PC-3 (cell line): Measurements from ENCODE around the gene SORL1. TPM values are rescaled to one million over a fixed set of nuclear protein-coding genes. Genes with fewer than 3 reads are reported as not detected.

Experiments
- ATAC-seq: fragments of 200-7000 bp; cut with Tn5 transposase; 2 replicates; pipeline ENCODE4 v1.9.1; 2020; ENCODE audit warnings: mild to moderate bottlenecking, moderate library complexity
- BruUV-seq: library from RNA; stranded (reverse); fragments of 400-500 nt; replicated peaks from 2 replicates; lab custom pipeline; 2021; lab: Mats Ljungman, UMichigan
- CTCF ChIA-PET: fragments of 300-600 bp; sonication (Branson Sonifier 250); formaldehyde crosslinking; loops from one replicate; lab custom pipeline; 2022; ENCODE audit warnings: antibody characterized with exemption; lab: Charles Lee
- POLR2A ChIA-PET: fragments of 300-600 bp; sonication (Branson Sonifier 250); formaldehyde crosslinking; loops from one replicate; lab custom pipeline; 2022; ENCODE audit warnings: antibody characterized with exemption; ENCODE audit not compliant: unreplicated experiment; lab: Charles Lee
- DNase-seq: peaks from one replicate; pipeline ENCODE4 v3.0.0-alpha.2; 2015
- H2AFZ ChIP-seq: fragments of 300-600 bp; sonication (generic); 2 replicates; pipeline ENCODE4 v1.6.0; 2016; ENCODE audit warnings: antibody characterized with exemption, low read length
- H3F3A ChIP-seq: fragments of 300-600 bp; sonication (generic); one replicate; pipeline ENCODE4 v1.6.0; 2017; ENCODE audit warnings: antibody characterized with exemption, low read length, control low read depth, mild to moderate bottlenecking; ENCODE audit not compliant: unreplicated experiment
- H3K27ac ChIP-seq: fragments of 300-600 bp; sonication (generic); 2 replicates; pipeline ENCODE4 v1.5.1; 2016; ENCODE audit warnings: mild to moderate bottlenecking, low read length
- H3K27me3 ChIP-seq: fragments of 300-600 bp; sonication (generic); 2 replicates; pipeline ENCODE4 v1.6.1; 2016; ENCODE audit warnings: low read length, mixed read lengths
- H3K36me3 ChIP-seq: fragments of 300-600 bp; sonication (generic); 2 replicates; pipeline ENCODE4 v1.6.1; 2016; ENCODE audit warnings: low read depth, mixed run types, low read length, mixed read lengths
- H3K4me1 ChIP-seq: fragments of 300-600 bp; sonication (generic); 2 replicates; pipeline ENCODE4 v1.5.1; 2016; ENCODE audit warnings: low read length; ENCODE audit not compliant: insufficient read depth
- H3K4me2 ChIP-seq: fragments of 300-600 bp; sonication (generic); 2 replicates; pipeline ENCODE4 v1.6.0; 2016; ENCODE audit warnings: low read length
- H3K4me3 ChIP-seq: fragments of 300-600 bp; sonication (generic); 2 replicates; pipeline ENCODE4 v1.5.1; 2016; ENCODE audit warnings: mild to moderate bottlenecking, low read length, mixed read lengths
- H3K79me2 ChIP-seq: fragments of 300-600 bp; sonication (generic); 2 replicates; pipeline ENCODE4 v1.6.1; 2017; ENCODE audit warnings: low read length, mixed read lengths
- H3K9ac ChIP-seq: fragments of 300-600 bp; sonication (generic); 2 replicates; pipeline ENCODE4 v1.6.0; 2016; ENCODE audit warnings: mild to moderate bottlenecking, low read length
- H3K9me2 ChIP-seq: fragments of 300-600 bp; sonication (generic); replicated peaks from 2 replicates; pipeline ENCODE4 v1.6.1; 2016; ENCODE audit warnings: mixed run types, low read length, mixed read lengths
- H3K9me3 ChIP-seq: fragments of 300-600 bp; sonication (generic); 2 replicates; pipeline ENCODE4 v1.6.1; 2016; ENCODE audit warnings: low read length, mixed read lengths
- H4K20me1 ChIP-seq: fragments of 300-600 bp; sonication (generic); 2 replicates; pipeline ENCODE4 v1.6.1; 2016; ENCODE audit warnings: low read length, mixed read lengths
- EZH2 ChIP-seq: fragments of 300-600 bp; sonication (generic); IDR thresholded peaks from one replicate; pipeline ENCODE4 v1.6.1; 2017; ENCODE audit warnings: antibody characterized with exemption, mild to moderate bottlenecking, low read length; ENCODE audit not compliant: unreplicated experiment
- EZH2phosphoT487 ChIP-seq: fragments of 300-600 bp; sonication (generic); IDR thresholded peaks from 2 replicates; pipeline ENCODE4 v1.6.1; 2018; ENCODE audit warnings: mild to moderate bottlenecking, antibody characterized with exemption, low read length, borderline replicate concordance
- intact Hi-C: fragments of 100-400 bp; cut with micrococcal nuclease; formaldehyde crosslinking; loops from 2 replicates; pipeline ENCODE4 v1.9.0; 2023
- total RNA-seq: library from RNA; depleted of rRNA; stranded (reverse); fragments of >200 nt; gene quantifications from 2 replicates; pipeline ENCODE4 v1.2.3, GENCODE V29; 2014
- TF ChIP-seq, protein P1 (sequence below): fragments of 300-600 bp; sonication (generic); conservative IDR thresholded peaks from 2 replicates; pipeline ENCODE4 v1.5.1; 2017; ENCODE audit warnings: antibody characterized with exemption, low read depth, mild to moderate bottlenecking, low read length

SORL1 gene
- total RNA-seq, 1 experiment from 2014 or later: 53.7 TPM

DNA sequence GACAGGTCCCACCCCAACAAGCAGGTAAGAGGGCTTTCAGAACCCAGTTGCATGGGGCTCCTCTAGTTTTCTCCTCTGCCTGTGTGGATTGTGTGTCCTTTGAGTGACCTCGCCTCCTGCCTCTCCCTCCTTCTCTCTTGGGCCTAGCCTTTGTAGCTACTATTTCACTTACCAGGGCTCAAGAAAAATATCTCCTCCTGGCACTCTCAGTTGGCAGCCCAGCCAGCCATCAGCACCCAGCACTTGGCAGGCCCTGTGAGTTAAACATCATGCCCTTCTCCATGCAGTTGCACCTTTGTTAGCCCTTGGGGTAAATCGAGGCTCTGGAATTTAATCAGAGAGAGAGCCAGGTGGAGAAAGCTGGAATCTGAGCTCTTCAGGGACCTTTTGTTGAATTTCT lies 36.1 kb downstream of the SORL1 start:
- H3K79me2 ChIP-seq: no peaks in the 10 kb centered on the region
- no peak overlapping the region for H2AFZ ChIP-seq
- H3K4me1 ChIP-seq: peaks cover 13% of the 10 kb centered on the region
- H3K9ac ChIP-seq: no peak overlapping the region
- no peaks in the 10 kb centered on the region for H4K20me1 ChIP-seq
- no peaks in the 10 kb centered on the region for H3F3A ChIP-seq
- H3K9me2 ChIP-seq: no peaks in the 10 kb centered on the region
- H3K4me3 ChIP-seq: no peak overlapping the region
- POLR2A ChIA-PET: no interaction called here
- no peaks in the 10 kb centered on the region for H3K27me3 ChIP-seq
- ATAC-seq (no peak), DNase-seq (no peak)
- H3K27ac ChIP-seq: no peak overlapping the region
- TF ChIP-seq, protein P1, sequence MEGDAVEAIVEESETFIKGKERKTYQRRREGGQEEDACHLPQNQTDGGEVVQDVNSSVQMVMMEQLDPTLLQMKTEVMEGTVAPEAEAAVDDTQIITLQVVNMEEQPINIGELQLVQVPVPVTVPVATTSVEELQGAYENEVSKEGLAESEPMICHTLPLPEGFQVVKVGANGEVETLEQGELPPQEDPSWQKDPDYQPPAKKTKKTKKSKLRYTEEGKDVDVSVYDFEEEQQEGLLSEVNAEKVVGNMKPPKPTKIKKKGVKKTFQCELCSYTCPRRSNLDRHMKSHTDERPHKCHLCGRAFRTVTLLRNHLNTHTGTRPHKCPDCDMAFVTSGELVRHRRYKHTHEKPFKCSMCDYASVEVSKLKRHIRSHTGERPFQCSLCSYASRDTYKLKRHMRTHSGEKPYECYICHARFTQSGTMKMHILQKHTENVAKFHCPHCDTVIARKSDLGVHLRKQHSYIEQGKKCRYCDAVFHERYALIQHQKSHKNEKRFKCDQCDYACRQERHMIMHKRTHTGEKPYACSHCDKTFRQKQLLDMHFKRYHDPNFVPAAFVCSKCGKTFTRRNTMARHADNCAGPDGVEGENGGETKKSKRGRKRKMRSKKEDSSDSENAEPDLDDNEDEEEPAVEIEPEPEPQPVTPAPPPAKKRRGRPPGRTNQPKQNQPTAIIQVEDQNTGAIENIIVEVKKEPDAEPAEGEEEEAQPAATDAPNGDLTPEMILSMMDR: no peak
- TF ChIP-seq EZH2 (no peak), EZH2phosphoT487 (no peak)
- intact Hi-C loops: no loop called here
- H3K4me2 ChIP-seq: no peak overlapping the region
- H3K9me3 ChIP-seq: no peaks in the 10 kb centered on the region
- 0 out of 2 replicates have a peak, but pooled peaks cover 2% of the 10 kb centered on the region for H3K36me3 ChIP-seq
- CTCF ChIA-PET: no interaction called here
- BruUV-seq: no TSS peak

DNA sequence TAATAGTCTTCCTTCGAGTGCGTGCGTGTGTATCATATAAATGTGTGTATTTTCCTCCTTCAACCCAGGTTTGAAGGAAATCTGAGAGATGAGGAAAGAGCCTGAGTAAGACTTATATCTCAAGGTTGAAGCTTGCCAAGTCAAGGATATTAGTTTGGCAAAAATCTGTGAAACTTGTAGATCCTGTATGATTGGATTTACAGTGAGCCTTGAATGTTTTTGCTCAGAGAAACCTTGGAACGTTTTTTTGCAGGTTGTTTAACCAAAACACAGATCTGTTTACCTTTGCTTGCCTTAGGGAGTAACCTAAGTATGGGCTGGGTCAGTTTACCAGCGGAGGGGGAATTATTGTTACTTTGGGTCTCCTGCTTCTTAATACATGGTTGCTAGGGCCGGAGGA lies 36.5 kb downstream of the SORL1 start:
- ATAC-seq: peak; percentile 49
- intact Hi-C loops: no loop called here
- TF ChIP-seq, protein P1: no peak
- TF ChIP-seq EZH2phosphoT487 (no peak), EZH2 (no peak)
- H3K27ac ChIP-seq: no peak overlapping the region
- H3K9me3 ChIP-seq: no peaks in the 10 kb centered on the region
- H3K27me3 ChIP-seq: no peaks in the 10 kb centered on the region
- no peaks in the 10 kb centered on the region for H3K79me2 ChIP-seq
- H3F3A ChIP-seq: no peaks in the 10 kb centered on the region
- 0 out of 2 replicates have a peak, but pooled peaks cover 2% of the 10 kb centered on the region for H3K36me3 ChIP-seq
- no peak overlapping the region for H3K9ac ChIP-seq
- no peak overlapping the region for H3K4me2 ChIP-seq
- ChIA-PET POLR2A (no interaction called here), CTCF (no interaction called here)
- no peaks in the 10 kb centered on the region for H4K20me1 ChIP-seq
- peaks cover 13% of the 10 kb centered on the region for H3K4me1 ChIP-seq
- H3K4me3 ChIP-seq: no peak overlapping the region
- H2AFZ ChIP-seq: no peak overlapping the region
- BruUV-seq: no TSS peak
- peak; percentile 65 for DNase-seq
- no peaks in the 10 kb centered on the region for H3K9me2 ChIP-seq

DNA sequence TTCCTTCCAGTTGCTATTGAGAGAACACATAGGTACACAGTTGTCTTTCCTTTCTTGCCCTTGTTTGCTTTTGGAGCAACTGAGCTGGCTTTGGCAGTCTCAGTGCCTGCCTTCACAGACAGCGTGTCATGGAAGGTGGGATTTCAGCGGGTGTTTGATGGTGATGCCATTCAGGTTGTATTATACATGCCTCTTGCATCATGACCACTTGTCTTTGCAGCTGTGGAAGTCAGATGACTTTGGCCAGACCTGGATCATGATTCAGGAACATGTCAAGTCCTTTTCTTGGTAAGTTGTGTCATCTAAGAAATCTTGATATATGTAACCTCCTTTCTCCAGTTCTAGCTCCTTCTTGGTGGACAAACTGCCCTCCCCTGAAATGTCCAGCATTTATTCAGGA lies 37.7 kb downstream of the SORL1 start:
- POLR2A ChIA-PET: no interaction called here
- no peak for ATAC-seq
- CTCF ChIA-PET: no interaction called here

More for the DNA sequence above, 37.7 kb downstream of the SORL1 start:
- Histone ChIP-seq H3F3A (no peaks in the 10 kb centered on the region), H3K36me3 (0 out of 2 replicates have a peak, but pooled peaks cover 2% of the 10 kb centered on the region), H2AFZ (no peak overlapping the region), H3K79me2 (no peaks in the 10 kb centered on the region), H3K4me2 (no peak overlapping the region), H3K9me2 (no peaks in the 10 kb centered on the region), H3K9ac (no peak overlapping the region), H3K4me1 (peaks cover 13% of the 10 kb centered on the region), H3K4me3 (no peak overlapping the region), H3K27ac (no peak overlapping the region), H3K9me3 (no peaks in the 10 kb centered on the region), H4K20me1 (no peaks in the 10 kb centered on the region), H3K27me3 (no peaks in the 10 kb centered on the region)
- intact Hi-C loops: no loop called here
- TF ChIP-seq, protein P1: no peak
- TF ChIP-seq EZH2: no peak
- no peak for TF ChIP-seq EZH2phosphoT487
- BruUV-seq: no TSS peak
- DNase-seq: no peak
